Frontal cortex (tissue), 4 donors: ENCODE results near the gene TMEM266. TPM values are rescaled to one million over a fixed set of nuclear protein-coding genes. Genes with fewer than 3 reads are reported as not detected.
A peak's percentile ranks its signal among the peaks of the same experiment; 100 is the strongest.

Source experiments
- DNase-seq, 2 donors: peaks; one replicate each; pipeline ENCODE4 v3.0.0; 2012; ENCODE audit warnings: low spot score in 2 of 2
- FAIRE-seq: peaks from 2 replicates; lab custom pipeline; 2012; peaks lifted over from hg19 to GRCh38; lab: Jason Lieb, UNC
- total RNA-seq: library from RNA; depleted of rRNA; stranded (reverse); fragments of >200 nt; gene quantifications from one replicate; pipeline ENCODE4 v1.2.3, GENCODE V29; 2014
- donor health status: control.
- donor health status: control.
- donor health status: control.

Gene TMEM266
- total RNA-seq, 1 donor from 2014 or later = 4.5 TPM

DNA sequence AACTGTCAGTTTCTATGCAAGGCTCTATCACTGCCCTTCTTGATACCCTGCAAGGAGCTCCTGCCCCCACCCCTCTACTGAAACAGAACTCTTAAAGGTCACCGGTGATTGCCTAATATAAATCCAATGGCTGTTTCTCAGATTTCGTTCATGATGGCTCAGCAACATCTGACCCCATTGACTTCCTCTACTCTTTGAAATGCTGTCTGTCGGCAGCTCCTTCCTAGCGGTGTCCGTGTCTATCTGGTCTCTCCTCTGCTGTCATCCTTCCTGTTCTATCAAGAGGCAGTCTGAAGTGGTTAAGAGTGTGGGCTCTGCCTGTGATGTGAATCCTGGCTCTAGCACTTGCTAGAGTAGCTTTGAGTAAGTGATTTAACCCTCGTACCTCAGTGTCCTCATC is 5.5 kb downstream of the TMEM266 start:
- no peak for FAIRE-seq
- DNase-seq = no peak

GRCh38 chr15:76065793-76066192 is 6.0 kb downstream of the TMEM266 start:
- DNase-seq (no peak), FAIRE-seq (no peak)

DNA sequence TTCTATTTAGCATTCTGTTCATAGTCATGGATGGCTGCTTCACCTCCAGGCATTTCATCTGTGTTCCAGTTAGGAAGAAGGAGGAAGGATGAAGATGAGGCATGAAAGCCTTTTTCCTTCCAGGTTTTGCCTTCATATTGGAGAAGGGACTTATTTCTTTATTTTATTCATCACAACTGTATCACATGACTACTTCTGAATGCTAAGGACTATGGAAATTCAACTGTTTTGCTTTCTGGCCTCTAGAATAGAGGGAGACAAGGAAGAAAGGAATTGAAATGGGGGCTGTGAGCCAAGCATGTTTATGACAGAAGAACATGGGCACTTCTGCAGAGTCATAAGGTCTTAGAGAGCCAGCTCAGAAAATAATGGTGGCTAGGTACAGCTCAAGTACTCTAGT is 10.4 kb downstream of the TMEM266 start:
- DNase-seq (no peak), FAIRE-seq (no peak)

GRCh38 chr15:76070921-76071635 is 11.3 kb downstream of the TMEM266 start:
- no peak for FAIRE-seq
- no peak for DNase-seq

- no peak for FAIRE-seq
- no peak for DNase-seq
Measured at GRCh38 chr15:76071806-76072205, 12.0 kb downstream of the TMEM266 start.

DNA sequence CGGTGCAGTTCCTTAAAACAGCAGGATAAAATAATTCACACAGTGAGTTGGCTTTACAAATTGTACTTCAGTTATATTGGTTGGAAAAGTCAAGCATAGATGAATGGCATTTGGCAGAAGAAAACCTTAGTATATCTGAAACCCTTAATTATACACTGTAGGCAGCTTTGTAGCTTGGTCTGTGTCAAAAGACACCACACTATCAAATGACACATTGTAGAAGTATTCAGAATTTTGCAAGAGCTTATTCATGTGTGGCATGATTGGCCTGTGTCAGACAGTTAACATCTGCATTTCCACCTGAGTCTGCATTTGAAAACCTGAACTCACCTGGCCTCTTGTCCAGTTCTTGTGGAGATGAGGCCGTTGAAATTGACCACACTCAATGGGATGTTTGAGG is 13.8 kb downstream of the TMEM266 start:
- FAIRE-seq (no peak), DNase-seq (no peak)

GRCh38 chr15:76075046-76075445 is 15.3 kb downstream of the TMEM266 start:
- FAIRE-seq (no peak), DNase-seq (no peak)

DNA sequence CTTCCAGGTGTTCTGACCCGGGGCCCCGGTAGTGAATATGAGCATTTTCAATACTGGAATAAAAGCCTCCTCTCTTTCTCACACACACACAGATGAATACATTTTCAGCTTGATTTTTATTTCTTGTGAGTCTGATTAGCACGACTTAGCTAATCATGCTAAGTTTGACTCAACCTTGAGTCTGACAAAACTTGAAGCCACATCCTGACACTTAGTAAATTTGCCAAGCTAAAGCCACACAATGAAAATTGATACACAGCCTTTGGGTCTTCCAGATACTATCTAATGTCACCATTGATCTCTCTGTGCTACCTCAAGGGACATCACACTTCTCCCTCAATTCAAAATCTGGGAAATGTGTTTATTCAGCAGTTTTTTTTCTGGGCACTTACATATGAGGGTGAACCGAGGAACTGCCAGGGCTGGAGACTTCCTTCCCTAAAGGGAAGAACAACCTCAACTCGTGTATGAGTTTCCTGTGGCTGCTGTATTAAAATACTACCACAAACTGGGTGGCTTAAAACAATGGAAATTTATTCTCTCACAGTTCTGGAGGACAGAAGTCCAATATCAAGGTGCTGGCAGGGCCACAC is 18.6 kb downstream of the TMEM266 start:
- DNase-seq (no peak), FAIRE-seq (no peak)

- DNase-seq = no peak
- FAIRE-seq = no peak
Measured at GRCh38 chr15:76084256-76084655, 24.5 kb downstream of the TMEM266 start.

- DNase-seq = no peak
- no peak for FAIRE-seq
Measured at GRCh38 chr15:76098685-76099084, 38.9 kb downstream of the TMEM266 start.

DNA sequence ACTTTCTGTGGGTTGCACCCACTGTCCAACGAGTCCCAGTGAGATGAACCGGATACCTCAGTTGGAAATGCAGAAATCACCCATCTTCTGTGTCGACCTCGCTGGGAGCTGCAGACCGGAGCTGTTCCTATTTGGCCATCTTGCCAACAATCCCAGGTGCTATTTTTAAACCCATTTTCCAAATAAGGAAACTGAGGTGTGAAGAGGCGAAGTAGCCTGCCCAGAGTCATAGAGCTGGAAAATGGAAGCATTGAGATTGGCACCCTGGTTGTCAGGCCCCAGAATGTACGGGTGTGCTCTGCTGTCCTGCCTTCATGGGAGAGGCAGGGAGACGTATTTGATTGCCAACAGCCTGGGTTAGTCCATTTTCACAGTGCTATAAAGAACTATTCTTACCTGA is 39.6 kb downstream of the TMEM266 start:
- FAIRE-seq (no peak), DNase-seq (no peak)

- FAIRE-seq (no peak), DNase-seq (no peak)
Measured at GRCh38 chr15:76100361-76100760, 40.6 kb downstream of the TMEM266 start.

DNA sequence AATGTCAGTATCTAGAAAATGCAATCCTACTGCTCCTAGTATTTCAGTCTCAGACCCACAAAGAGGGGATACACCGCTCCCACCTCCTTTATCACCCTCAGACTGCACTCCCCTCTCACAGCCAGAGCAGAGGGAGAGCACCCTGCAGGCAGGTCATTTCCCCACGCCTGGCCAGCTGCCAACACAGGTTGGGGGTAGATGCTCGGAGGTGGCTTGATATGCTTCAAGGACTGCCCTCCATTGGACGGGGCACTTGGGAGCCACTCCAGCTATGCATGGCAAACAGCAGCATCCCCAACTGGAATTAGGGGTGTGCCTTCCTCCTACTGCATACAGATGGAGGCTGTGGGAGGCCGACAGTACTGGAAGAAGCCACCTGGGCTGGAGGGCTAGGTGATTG is 41.9 kb downstream of the TMEM266 start:
- DNase-seq = no peak
- FAIRE-seq = no peak

DNA sequence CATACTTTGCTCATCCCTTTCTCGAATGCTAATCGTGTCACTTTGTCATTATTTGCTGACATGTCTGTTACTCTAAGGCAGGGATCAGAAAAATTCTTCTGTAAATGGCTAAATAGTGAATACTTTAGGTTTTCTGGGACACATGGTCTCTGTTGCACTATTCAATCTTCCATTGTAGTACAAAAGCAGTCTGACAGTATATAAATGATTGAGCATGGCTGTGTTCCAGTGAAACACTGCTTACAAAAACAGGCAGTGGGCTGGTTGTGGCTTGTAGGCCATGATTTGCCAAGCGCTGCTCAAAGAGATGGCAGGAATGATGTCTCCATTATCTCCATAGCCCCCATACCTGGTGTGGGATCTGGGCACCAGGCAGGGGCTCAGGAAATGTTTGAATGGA is 45.6 kb downstream of the TMEM266 start:
- DNase-seq (no peak), FAIRE-seq (no peak)

DNA sequence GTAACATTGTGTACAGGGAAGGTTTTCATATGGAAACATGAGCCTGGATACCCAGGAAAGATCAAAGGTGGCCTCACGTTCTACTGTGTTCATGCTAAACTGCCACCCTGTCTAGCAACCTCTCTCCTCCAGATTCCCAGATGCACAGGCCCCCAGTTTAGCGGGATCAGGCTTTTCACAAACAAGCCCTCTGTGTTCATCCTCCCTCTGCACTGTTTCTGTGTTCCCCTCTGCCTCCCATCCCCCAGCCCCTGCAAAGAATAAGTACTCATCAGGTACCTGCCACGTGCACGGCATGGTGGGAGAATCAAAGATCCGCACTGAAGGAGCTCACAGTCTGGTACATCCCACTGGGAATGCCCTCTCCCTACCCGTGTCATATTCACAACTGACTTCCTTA is 46.1 kb downstream of the TMEM266 start:
- FAIRE-seq (no peak), DNase-seq (no peak)

- DNase-seq = no peak
- no peak for FAIRE-seq
Measured at GRCh38 chr15:76107169-76107568, 47.4 kb downstream of the TMEM266 start.

DNA sequence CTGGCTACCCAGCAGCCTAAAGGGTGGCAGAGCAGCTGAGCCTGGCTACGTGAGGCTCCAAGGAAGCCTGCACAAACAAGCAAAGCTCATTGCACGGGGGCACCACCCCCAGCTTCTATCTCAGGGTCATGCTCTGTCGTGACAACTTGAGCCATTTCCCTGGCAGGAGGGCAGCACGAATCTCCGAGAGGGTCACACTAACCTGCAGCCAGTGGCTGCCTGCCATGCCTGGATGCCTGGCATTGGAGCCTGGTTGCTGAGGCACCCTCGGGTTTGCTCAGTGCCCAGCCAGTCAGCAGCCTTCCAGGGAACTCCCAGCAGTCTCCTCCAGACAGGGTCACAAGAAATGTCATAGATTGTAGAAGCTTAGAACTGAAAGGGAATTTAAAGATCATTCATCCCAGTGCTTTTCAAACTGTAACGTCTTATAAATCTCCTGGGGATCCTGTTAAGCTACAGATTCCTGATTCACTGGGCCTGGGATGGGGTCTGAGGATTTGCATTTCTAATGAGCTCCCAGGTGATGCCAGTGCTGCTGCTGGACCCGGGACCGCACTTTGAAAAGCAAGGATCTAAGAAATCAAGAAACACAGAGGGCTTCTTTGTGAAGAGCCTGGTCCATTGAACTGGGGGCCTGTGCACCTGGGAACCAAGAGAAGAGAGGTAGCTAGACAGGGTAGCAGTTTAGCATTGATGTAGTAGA is 48.4 kb downstream of the TMEM266 start:
- no peak for FAIRE-seq

GRCh38 chr15:76109046-76109445 is 49.3 kb downstream of the TMEM266 start:
- FAIRE-seq (no peak), DNase-seq (no peak)

More for the DNA sequence above, 48.4 kb downstream of the TMEM266 start:
- DNase-seq = peak; percentile 6 to 23

- FAIRE-seq (no peak), DNase-seq (no peak)
Measured at GRCh38 chr15:76114561-76114960, 54.8 kb downstream of the TMEM266 start.

GRCh38 chr15:76116138-76116885 is 56.5 kb downstream of the TMEM266 start:
- DNase-seq (no peak), FAIRE-seq (no peak)

DNA sequence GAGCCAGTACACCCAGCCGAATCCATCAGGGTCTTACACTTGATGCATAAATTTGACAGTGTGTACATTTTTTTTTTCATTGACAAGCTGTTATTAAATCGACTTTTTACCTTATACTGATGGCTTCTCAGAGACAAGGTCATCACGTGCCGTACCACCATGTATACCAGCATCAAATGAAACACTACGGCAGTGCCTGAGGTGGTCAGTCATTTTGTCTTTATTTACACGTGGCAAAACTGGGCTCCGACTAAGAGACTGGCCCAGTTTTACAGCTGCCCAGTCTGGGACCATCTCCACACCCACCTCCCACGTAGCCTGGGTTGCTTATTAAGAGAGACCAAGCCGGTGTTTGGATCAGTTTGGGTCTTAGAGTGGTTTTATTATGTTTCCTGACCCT is 57.4 kb downstream of the TMEM266 start:
- no peak for FAIRE-seq

More for the DNA sequence above, 57.4 kb downstream of the TMEM266 start:
- no peak for DNase-seq
